ENCODE measurements around the gene ERBB3. TPM values are rescaled to one million over a fixed set of nuclear protein-coding genes. Genes with fewer than 3 reads are reported as not detected.

Gene ERBB3
- total RNA-seq, 6 donors from 2014 or later, result 56.8 to 171 (median 101) TPM

DNA sequence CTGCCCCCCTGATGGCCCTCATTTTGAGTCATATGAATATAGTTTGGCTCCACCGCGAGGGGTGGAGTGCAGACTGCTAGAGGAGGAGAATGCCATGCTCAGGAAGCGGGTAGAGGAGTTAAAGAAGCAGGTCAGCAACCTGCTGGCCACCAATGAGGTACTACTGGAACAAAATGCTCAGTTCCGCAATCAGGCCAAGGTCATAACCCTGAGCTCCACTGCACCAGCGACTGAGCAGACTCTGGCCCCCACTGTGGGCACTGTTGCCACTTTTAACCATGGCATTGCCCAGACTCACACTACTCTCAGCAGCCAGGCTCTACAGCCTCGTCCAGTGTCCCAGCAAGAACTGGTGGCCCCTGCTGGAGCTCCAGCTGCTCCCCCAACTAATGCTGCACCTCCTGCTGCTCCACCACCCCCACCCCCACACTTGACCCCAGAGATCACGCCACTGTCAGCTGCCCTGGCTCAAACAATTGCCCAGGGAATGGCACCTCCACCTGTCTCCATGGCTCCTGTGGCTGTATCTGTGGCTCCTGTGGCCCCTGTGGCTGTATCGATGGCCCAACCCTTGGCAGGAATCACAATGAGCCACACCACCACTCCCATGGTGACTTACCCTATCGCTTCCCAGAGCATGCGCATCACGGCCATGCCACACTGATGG is 41.4 kb downstream of the ERBB3 start:
- no peak for DNase-seq
- Histone ChIP-seq H3K27ac (no peak overlapping the region), H3K27me3 (no peaks in the 10 kb centered on the region), H3K9me3 (no peaks in the 10 kb centered on the region), H3K4me1 (peaks cover 31 to 48% (median 36%) of the 10 kb centered on the region in 4 donors), H3K4me3 (no peak overlapping the region), H3K36me3 (peaks cover 9 to 27% (median 14%) of the 10 kb centered on the region in 4 donors)
- no peak for ATAC-seq (ENCODE audit: low FRiP score in 2 of 2)
- TF ChIP-seq POLR2AphosphoS5 (IDR thresholded peaks at IDR 0.05) (no peak), POLR2A (IDR thresholded peaks at IDR 0.05) (no peak), EP300 (IDR thresholded peaks at IDR 0.05) (no peak)
- TF ChIP-seq, protein P1, sequence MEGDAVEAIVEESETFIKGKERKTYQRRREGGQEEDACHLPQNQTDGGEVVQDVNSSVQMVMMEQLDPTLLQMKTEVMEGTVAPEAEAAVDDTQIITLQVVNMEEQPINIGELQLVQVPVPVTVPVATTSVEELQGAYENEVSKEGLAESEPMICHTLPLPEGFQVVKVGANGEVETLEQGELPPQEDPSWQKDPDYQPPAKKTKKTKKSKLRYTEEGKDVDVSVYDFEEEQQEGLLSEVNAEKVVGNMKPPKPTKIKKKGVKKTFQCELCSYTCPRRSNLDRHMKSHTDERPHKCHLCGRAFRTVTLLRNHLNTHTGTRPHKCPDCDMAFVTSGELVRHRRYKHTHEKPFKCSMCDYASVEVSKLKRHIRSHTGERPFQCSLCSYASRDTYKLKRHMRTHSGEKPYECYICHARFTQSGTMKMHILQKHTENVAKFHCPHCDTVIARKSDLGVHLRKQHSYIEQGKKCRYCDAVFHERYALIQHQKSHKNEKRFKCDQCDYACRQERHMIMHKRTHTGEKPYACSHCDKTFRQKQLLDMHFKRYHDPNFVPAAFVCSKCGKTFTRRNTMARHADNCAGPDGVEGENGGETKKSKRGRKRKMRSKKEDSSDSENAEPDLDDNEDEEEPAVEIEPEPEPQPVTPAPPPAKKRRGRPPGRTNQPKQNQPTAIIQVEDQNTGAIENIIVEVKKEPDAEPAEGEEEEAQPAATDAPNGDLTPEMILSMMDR (IDR thresholded peaks at IDR 0.05), result no peak
- WGBS, 2 donors, result 91 to 96% methylated on average over 7 to 11 of the region's 11 CpGs

DNA sequence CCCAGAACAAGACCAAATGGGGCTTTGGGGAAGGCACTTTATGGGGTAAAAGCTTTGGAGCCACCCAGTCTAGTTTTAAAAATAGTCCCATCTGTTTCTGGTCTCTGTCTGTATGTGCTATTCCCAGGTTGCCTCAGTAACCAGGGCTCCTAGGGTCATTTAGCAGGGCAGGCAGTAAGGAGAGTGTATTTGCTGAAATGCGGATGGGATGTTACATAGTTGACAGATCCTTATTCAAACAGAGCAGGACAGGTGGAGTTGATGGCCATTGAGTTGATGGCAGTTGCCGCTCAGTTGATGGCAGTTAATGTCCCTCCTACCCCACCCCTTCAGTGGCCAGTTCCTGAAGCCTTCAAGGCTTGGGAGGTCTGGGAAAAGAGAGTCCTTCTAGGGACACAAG is 42.7 kb downstream of the ERBB3 start:
- TF ChIP-seq POLR2AphosphoS5 (IDR thresholded peaks at IDR 0.05) (no peak), POLR2A (IDR thresholded peaks at IDR 0.05) (no peak), EP300 (IDR thresholded peaks at IDR 0.05) (no peak)
- TF ChIP-seq, protein P1 (IDR thresholded peaks at IDR 0.05), result no peak

DNA sequence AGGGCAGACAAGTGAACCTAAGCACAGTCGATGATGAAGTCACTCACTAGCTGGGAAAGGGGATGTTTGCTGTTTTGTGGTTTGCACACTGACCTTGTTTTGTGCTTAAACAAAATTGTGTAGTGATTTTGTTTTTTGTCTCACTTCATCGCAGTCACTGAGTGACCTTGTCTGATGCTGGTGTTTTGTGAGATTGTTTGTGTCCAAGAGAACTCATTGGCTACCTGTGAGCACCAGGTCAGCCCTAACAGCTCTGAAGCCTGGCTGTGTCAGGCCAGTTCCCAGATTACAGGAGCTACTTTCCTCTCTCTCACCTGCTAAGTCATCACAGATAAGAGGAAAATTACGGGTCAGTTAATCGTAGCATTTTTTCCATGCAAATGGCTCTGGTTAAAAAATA is 44.2 kb downstream of the ERBB3 start:
- H3K27me3 ChIP-seq, result no peaks in the 10 kb centered on the region
- WGBS, 2 donors, result 69 to 76% methylated on average over 4 of the region's 4 CpGs

More for the DNA sequence above, 42.7 kb downstream of the ERBB3 start:
- no peak overlapping the region for H3K27ac ChIP-seq
- no peak for ATAC-seq (ENCODE audit: low FRiP score in 2 of 2)
- WGBS, 2 donors, result 89 to 100% methylated on average over 2 of the region's 2 CpGs
- H3K4me3 ChIP-seq, result no peak overlapping the region
- H3K4me1 ChIP-seq, result peaks cover 43 to 58% (median 48%) of the 10 kb centered on the region in 4 donors
- H3K36me3 ChIP-seq, result peaks cover 9 to 27% (median 14%) of the 10 kb centered on the region in 4 donors
- no peaks in the 10 kb centered on the region for H3K27me3 ChIP-seq
- H3K9me3 ChIP-seq, result no peaks in the 10 kb centered on the region
- no peak for DNase-seq

DNA sequence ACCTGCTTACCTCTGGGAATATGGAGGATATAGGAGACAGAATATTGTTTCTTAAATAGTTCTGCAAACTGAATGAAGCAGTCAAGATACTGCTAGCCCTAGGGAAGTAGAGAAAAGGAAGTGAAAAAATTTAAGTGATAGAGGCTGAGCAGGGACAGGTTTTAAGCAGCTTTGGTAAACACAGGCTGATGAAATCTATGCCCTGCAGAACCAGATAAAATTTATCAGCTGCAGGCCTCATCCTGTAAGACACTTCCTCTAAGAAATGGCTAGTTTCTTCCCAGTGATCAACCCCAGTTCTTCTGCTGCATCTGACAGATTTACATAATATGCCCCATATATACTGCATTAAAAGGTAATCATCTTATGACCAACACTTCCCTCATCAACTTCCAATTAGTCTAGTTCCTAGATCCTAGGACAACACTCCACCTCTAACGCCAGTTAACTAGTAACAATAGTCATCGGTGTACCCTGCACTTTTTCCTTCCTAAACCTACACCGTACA is 46.8 kb downstream of the ERBB3 start:
- Histone ChIP-seq H3K27ac (peak overlapping the region; percentile 64 to 85 (median 72)), H3K4me1 (peaks cover 34 to 50% (median 41%) of the 10 kb centered on the region in 4 donors), H3K36me3 (peaks cover 4 to 15% (median 14%) of the 10 kb centered on the region in 4 donors), H3K9me3 (no peaks in the 10 kb centered on the region), H3K4me3 (peak overlapping the region in 1 of 4 donors; percentile 94), H3K27me3 (no peaks in the 10 kb centered on the region)
- DNase-seq, result no peak
- no peak for ATAC-seq (ENCODE audit: low FRiP score in 2 of 2)
- TF ChIP-seq POLR2AphosphoS5 (IDR thresholded peaks at IDR 0.05), result no peak
- TF ChIP-seq, protein P1 (IDR thresholded peaks at IDR 0.05), result no peak
- no peak for TF ChIP-seq EP300 (IDR thresholded peaks at IDR 0.05)
- TF ChIP-seq POLR2A (IDR thresholded peaks at IDR 0.05), result no peak
- 35 to 41% methylated on average over 3 of the region's 3 CpGs for WGBS, 2 donors

More for the DNA sequence above, 44.2 kb downstream of the ERBB3 start:
- Histone ChIP-seq H3K4me3 (no peak overlapping the region), H3K36me3 (peaks cover 9 to 24% (median 14%) of the 10 kb centered on the region in 4 donors), H3K27ac (peak overlapping the region in 2 of 4 donors; percentile 24 to 67), H3K4me1 (peaks cover 34 to 50% (median 44%) of the 10 kb centered on the region in 4 donors), H3K9me3 (no peaks in the 10 kb centered on the region)
- ATAC-seq (ENCODE audit: low FRiP score in 2 of 2), result no peak
- no peak for DNase-seq
- TF ChIP-seq POLR2AphosphoS5 (IDR thresholded peaks at IDR 0.05), result no peak
- TF ChIP-seq EP300 (IDR thresholded peaks at IDR 0.05), result no peak
- no peak for TF ChIP-seq POLR2A (IDR thresholded peaks at IDR 0.05)
- TF ChIP-seq, protein P1 (IDR thresholded peaks at IDR 0.05), result no peak

Measured in upper lobe of left lung (tissue), 6 donors.